HepG2 (cell line): ENCODE results near the gene NEMP2. TPM values are rescaled to one million over a fixed set of nuclear protein-coding genes. Genes with fewer than 3 reads are reported as not detected.

Experiments used
- CCAR2 ChIP-seq: fragments of 200-400 bp; formaldehyde crosslinking; optimal IDR thresholded peaks from 2 replicates; pipeline ENCODE3; 2018; ENCODE audit warnings: low read depth, mild to moderate bottlenecking, low read length, moderate library complexity
- EED ChIP-seq: sonication (generic); formaldehyde crosslinking; IDR thresholded peaks from 2 replicates; pipeline ENCODE4 v1.5.0; 2020; ENCODE audit warnings: mild to moderate bottlenecking, missing genetic modification reagents
- GATAD2A ChIP-seq: IDR thresholded peaks from 2 replicates; pipeline ENCODE4 v1.6.1; 2016
- GLI4 ChIP-seq: sonication (generic); formaldehyde crosslinking; IDR thresholded peaks from 2 replicates; pipeline ENCODE4 v1.5.1; 2020; ENCODE audit warnings: missing genetic modification reagents, mild to moderate bottlenecking, moderate library complexity, borderline replicate concordance
- HES4 ChIP-seq: sonication (generic); formaldehyde crosslinking; IDR thresholded peaks from 2 replicates; pipeline ENCODE4 v1.9.0; 2021; ENCODE audit warnings: mild to moderate bottlenecking, missing genetic modification reagents, borderline replicate concordance
- HNF4A ChIP-seq: sonication (generic); formaldehyde crosslinking; IDR thresholded peaks from 2 replicates; pipeline ENCODE4 v1.4.0; 2020; ENCODE audit warnings: missing genetic modification reagents
- MAFK ChIP-seq, 2 experiments: IDR thresholded peaks in 1 of 2; conservative IDR thresholded peaks in 1 of 2; 2 replicates each; pipeline ENCODE4 v1.6.1; 2011; ENCODE audit warnings: improper control_type of control experiment in 2 of 2, low read length in 2 of 2
- MLLT10 ChIP-seq: sonication (generic); formaldehyde crosslinking; IDR thresholded peaks from 2 replicates; pipeline ENCODE4 v1.4.0; 2020; ENCODE audit warnings: missing genetic modification reagents
- PAWR ChIP-seq: sonication (generic); formaldehyde crosslinking; IDR thresholded peaks from 2 replicates; pipeline ENCODE4 v1.4.0; 2020; ENCODE audit warnings: missing genetic modification reagents, mild to moderate bottlenecking, borderline replicate concordance
- RBFOX2 ChIP-seq: fragments of 200-400 bp; formaldehyde crosslinking; IDR thresholded peaks from 2 replicates; pipeline ENCODE4 v1.6.1; 2017; ENCODE audit warnings: low read depth, mild to moderate bottlenecking, low read length
- SMARCC2 ChIP-seq: fragments of 450-650 bp; IDR thresholded peaks from 2 replicates; pipeline ENCODE4 v1.6.1; 2017; ENCODE audit warnings: antibody characterized with exemption, mild to moderate bottlenecking
- ZBTB20 ChIP-seq: sonication (generic); formaldehyde crosslinking; IDR thresholded peaks from 2 replicates; pipeline ENCODE4 v1.8.1; 2023; ENCODE audit warnings: missing genetic modification reagents, low read depth, mild to moderate bottlenecking, borderline replicate concordance
- ZFP62 ChIP-seq: sonication (generic); formaldehyde crosslinking; IDR thresholded peaks from 2 replicates; pipeline ENCODE4 v1.4.0; 2020; ENCODE audit warnings: missing genetic modification reagents
- ZMYM4 ChIP-seq: sonication (generic); formaldehyde crosslinking; IDR thresholded peaks from 2 replicates; pipeline ENCODE4 v1.8.1; 2023; ENCODE audit warnings: mild to moderate bottlenecking, missing genetic modification reagents
- ZNF550 ChIP-seq: sonication (generic); formaldehyde crosslinking; IDR thresholded peaks from 2 replicates; pipeline ENCODE4 v1.4.0; 2020; ENCODE audit warnings: mild to moderate bottlenecking, missing genetic modification reagents, borderline replicate concordance
- ZNF616 ChIP-seq: sonication (generic); formaldehyde crosslinking; IDR thresholded peaks from 2 replicates; pipeline ENCODE4 v1.5.0; 2020; ENCODE audit warnings: low read depth, mild to moderate bottlenecking, missing genetic modification reagents
- ZNF773 ChIP-seq: sonication (generic); formaldehyde crosslinking; IDR thresholded peaks from 2 replicates; pipeline ENCODE4 v1.4.0; 2020; ENCODE audit warnings: missing genetic modification reagents, borderline replicate concordance
- ZNF781 ChIP-seq: sonication (generic); formaldehyde crosslinking; IDR thresholded peaks from 2 replicates; pipeline ENCODE4 v1.5.1; 2020; ENCODE audit warnings: borderline replicate concordance, mild to moderate bottlenecking, missing genetic modification reagents; ENCODE audit errors: not compliant biosample characterization
- ZNF841 ChIP-seq: sonication (generic); formaldehyde crosslinking; IDR thresholded peaks from 2 replicates; pipeline ENCODE4 v1.8.1; 2023; ENCODE audit warnings: missing genetic modification reagents, borderline replicate concordance
- polyA plus RNA-seq, 8 experiments: library from polyadenylated mRNA; depleted of rRNA in 3 of 8; stranded (reverse) in 7 of 8; unstranded in 1 of 8; fragments of >200 nt; fragmentation: Illumina TruSeq in 4 of 8; extraction: Trizol in 4 of 8; gene quantifications; 2 replicates each; pipeline versions ENCODE4 v1.2.1 to v1.2.3, GENCODE V29; 2011 to 2016; ENCODE audit warnings: low read depth in 4 of 8, missing spikeins in 1 of 8, mixed read lengths in 1 of 8; ENCODE audit not compliant: insufficient read depth in 1 of 8
- total RNA-seq, 5 experiments: library from RNA; depleted of rRNA; stranded (reverse); fragments of >200 nt; fragmentation: Illumina TruSeq; extraction: Trizol; gene quantifications; 2 replicates each; pipeline ENCODE4 v1.2.3, GENCODE V29; 2016; ENCODE audit warnings: low read depth in 1 of 5
- TF ChIP-seq, protein P1 (sequence below): IDR thresholded peaks from 2 replicates; pipeline ENCODE4 v1.6.1; 2016; ENCODE audit warnings: missing genetic modification reagents, missing compliant biosample characterization
- TF ChIP-seq, protein P2 (sequence below), 2 experiments: fragments of 450-650 bp in 1 of 2; sonication (generic) in 1 of 2; formaldehyde crosslinking; IDR thresholded peaks; 2 replicates each; pipeline versions ENCODE4 v1.5.0 to v1.8.0; 2020 to 2022; ENCODE audit warnings: mild to moderate bottlenecking in 1 of 2, missing genetic modification reagents in 1 of 2
- TF ChIP-seq, protein P3 (sequence below): sonication (generic); formaldehyde crosslinking; IDR thresholded peaks from 2 replicates; pipeline ENCODE4 v1.8.0; 2022; ENCODE audit warnings: missing genetic modification reagents, mild to moderate bottlenecking, inconsistent platforms, borderline replicate concordance
- TF ChIP-seq, protein P4 (sequence below): sonication (generic); formaldehyde crosslinking; IDR thresholded peaks from 2 replicates; pipeline ENCODE4 v1.9.0; 2021; ENCODE audit warnings: missing genetic modification reagents, borderline replicate concordance
- TF ChIP-seq, protein P5 (sequence below): sonication (generic); formaldehyde crosslinking; IDR thresholded peaks from 2 replicates; pipeline ENCODE4 v1.5.0; 2020; ENCODE audit warnings: mild to moderate bottlenecking, low read depth, missing genetic modification reagents, borderline replicate concordance

Gene NEMP2
- total and polyA plus RNA-seq, 2 of the 13 experiments (the other 11 are each of a cell fraction or from before 2014, with no cell fraction given), result 2.4 to 9.8 TPM

DNA sequence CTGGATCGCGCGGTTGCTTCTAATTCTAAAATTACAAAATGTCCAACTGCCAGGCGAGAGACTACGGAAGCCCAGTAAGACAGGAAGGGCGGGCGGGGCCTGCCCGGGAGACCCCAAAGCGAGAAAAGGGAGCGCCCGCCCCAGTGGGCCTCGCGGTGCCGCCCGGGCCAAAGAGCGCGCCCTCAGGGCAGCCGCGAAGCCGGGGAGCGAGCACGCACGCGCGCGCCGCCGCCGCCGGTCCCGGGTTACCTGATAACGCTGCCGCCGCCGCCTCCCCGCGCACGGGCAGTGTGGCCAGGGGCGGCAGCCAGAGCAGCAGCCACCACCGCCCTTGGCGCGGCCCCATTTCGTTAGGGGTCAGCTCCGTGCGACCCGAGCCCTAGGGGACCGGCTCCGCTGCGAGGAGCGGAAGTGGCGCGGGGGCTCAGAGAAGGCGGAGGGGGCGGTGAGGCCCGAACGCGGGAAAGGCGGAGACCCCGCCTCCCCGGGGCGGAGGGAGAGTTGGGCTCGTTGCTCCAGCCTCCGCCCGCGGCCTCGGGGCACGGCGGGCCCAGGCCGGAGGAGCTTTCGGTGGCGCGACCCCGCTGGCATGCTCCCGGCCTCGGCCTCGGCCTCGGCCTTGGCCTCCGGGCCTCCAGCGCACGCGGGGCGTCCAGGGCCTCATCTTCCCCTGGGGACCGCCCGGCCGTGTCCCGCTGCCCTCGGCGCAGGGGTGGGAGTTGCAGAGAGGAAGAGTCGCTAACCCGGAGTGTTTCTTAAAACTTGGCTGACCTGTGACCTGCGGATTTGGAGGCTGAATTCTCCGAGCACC, at the start of gene NEMP2 (continued):
- TF ChIP-seq, protein P1, sequence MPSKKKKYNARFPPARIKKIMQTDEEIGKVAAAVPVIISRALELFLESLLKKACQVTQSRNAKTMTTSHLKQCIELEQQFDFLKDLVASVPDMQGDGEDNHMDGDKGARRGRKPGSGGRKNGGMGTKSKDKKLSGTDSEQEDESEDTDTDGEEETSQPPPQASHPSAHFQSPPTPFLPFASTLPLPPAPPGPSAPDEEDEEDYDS, result peak; percentile 47
- TF ChIP-seq, protein P2, sequence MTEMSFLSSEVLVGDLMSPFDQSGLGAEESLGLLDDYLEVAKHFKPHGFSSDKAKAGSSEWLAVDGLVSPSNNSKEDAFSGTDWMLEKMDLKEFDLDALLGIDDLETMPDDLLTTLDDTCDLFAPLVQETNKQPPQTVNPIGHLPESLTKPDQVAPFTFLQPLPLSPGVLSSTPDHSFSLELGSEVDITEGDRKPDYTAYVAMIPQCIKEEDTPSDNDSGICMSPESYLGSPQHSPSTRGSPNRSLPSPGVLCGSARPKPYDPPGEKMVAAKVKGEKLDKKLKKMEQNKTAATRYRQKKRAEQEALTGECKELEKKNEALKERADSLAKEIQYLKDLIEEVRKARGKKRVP (CRISPR knock-in tag; IDR thresholded peaks at IDR 0.05), result peak in 1 of 2 experiments; percentile 87; a peak in 1 of 4 replicates
- TF ChIP-seq MLLT10 (CRISPR knock-in tag) (no peak), ZBTB20 (CRISPR knock-in tag) (0 out of 2 replicates have a peak, but pooled peaks have one; percentile 7), EED (CRISPR knock-in tag) (peak; percentile 98; the same call in 1 of the 2 replicates), ZMYM4 (peak; percentile 97), GATAD2A (no peak), MAFK (conservative IDR thresholded peaks at IDR 0.05 in 1 of 2, IDR thresholded peaks at IDR 0.05 in 1 of 2; ENCODE audit: low read length in 2 of 2) (no peak), ZNF841 (CRISPR knock-in tag) (peak; percentile 96), ZNF781 (CRISPR knock-in tag) (no peak), HNF4A (CRISPR knock-in tag) (no peak; the same call in 1 of the 2 replicates), CCAR2 (no peak), ZNF773 (no peak; the same call in 1 of the 2 replicates), HES4 (CRISPR knock-in tag) (peak; percentile 96), ZNF550 (CRISPR knock-in tag) (no peak), SMARCC2 (no peak), RBFOX2 (peak; percentile 99), GLI4 (CRISPR knock-in tag) (peak; percentile 94; the same call in 1 of the 2 replicates), ZNF616 (CRISPR knock-in tag) (peak; percentile 89; the same call in 1 of the 2 replicates), ZFP62 (CRISPR knock-in tag) (no peak), PAWR (CRISPR knock-in tag) (no peak; the same call in 1 of the 2 replicates)
- TF ChIP-seq, protein P3, sequence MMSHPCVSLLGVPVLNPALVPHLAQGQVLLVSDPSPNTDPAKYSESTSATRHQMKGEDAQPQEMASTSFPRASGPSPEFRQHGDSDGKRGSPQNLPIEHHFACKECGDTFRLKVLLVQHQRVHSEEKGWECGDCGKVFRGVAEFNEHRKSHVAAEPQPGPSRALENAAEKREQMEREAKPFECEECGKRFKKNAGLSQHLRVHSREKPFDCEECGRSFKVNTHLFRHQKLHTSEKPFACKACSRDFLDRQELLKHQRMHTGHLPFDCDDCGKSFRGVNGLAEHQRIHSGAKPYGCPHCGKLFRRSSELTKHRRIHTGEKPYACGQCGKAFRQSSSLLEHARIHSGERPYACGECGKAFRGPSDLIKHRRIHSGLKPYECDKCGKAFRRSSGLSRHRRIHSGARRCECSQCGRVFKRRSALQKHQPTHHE (CRISPR knock-in tag), result peak; percentile 67; the same call in 1 of the 2 replicates
- TF ChIP-seq, protein P4, sequence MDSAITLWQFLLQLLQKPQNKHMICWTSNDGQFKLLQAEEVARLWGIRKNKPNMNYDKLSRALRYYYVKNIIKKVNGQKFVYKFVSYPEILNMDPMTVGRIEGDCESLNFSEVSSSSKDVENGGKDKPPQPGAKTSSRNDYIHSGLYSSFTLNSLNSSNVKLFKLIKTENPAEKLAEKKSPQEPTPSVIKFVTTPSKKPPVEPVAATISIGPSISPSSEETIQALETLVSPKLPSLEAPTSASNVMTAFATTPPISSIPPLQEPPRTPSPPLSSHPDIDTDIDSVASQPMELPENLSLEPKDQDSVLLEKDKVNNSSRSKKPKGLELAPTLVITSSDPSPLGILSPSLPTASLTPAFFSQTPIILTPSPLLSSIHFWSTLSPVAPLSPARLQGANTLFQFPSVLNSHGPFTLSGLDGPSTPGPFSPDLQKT (CRISPR knock-in tag), result no peak
- TF ChIP-seq, protein P5, sequence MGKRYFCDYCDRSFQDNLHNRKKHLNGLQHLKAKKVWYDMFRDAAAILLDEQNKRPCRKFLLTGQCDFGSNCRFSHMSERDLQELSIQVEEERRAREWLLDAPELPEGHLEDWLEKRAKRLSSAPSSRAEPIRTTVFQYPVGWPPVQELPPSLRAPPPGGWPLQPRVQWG (CRISPR knock-in tag), result no peak
